GM18951 (cell line): ENCODE results near the gene ANKRD53.
"Not testable (repeated sequence)": the region's sequence is repeated elsewhere in the genome, so short reads cannot be mapped to it uniquely, and the experiment has no call there.

Experiments
- POLR2A ChIP-seq: IDR thresholded peaks from 4 replicates; pipeline ENCODE4 v1.6.1; 2011; ENCODE audit warnings: mild to moderate bottlenecking; ENCODE audit not compliant: insufficient read length, insufficient read depth; ENCODE audit errors: extremely low read depth
- in situ Hi-C: fragments of 300-500 bp; cut with MboI; formaldehyde crosslinking; loops from one replicate; pipeline ENCODE4 v1.12.0; 2022; ENCODE audit warnings: low sequenced_read_pairs, mixed read lengths, inconsistent platforms; ENCODE audit not compliant: unreplicated experiment

Gene ANKRD53

GRCh38 chr2:70992945-70993853 is 14.8 kb downstream of the ANKRD53 start:
- no peak for TF ChIP-seq POLR2A
- in situ Hi-C loops, result no loop called here

- no peak for TF ChIP-seq POLR2A
Observed at GRCh38 chr2:70994009-70994698, 15.7 kb downstream of the ANKRD53 start.

GRCh38 chr2:70994699-70995425 is 16.4 kb downstream of the ANKRD53 start, which contains the start of gene TEX261:
TEX261 (minus strand) TSS chr2:70994873; CDS start chr2:70994757, 116 bp downstream.
- in situ Hi-C loops, result no loop called here
- TF ChIP-seq POLR2A, result peak; percentile 80

More at GRCh38 chr2:70994009-70994698, 15.7 kb downstream of the ANKRD53 start:
- in situ Hi-C loops, result no loop called here

GRCh38 chr2:70995426-70995729 is 16.9 kb downstream of the ANKRD53 start:
- in situ Hi-C loops, result no loop called here
- no peak for TF ChIP-seq POLR2A

- in situ Hi-C loops, result not testable (repeated sequence)
Observed at GRCh38 chr2:70998885-70999284, 20.5 kb downstream of the ANKRD53 start.

- no peak for TF ChIP-seq POLR2A
Observed at GRCh38 chr2:70999362-70999761, 20.9 kb downstream of the ANKRD53 start.

GRCh38 chr2:70999931-71000330 is 21.5 kb downstream of the ANKRD53 start:
- in situ Hi-C loops, result not testable (repeated sequence)

More at GRCh38 chr2:70999362-70999761, 20.9 kb downstream of the ANKRD53 start:
- in situ Hi-C loops, result no loop called here

- in situ Hi-C loops, result no loop called here
- peak; percentile 41 for TF ChIP-seq POLR2A
Observed at GRCh38 chr2:71000780-71001591, 22.6 kb downstream of the ANKRD53 start.

- no peak for TF ChIP-seq POLR2A
- in situ Hi-C loops, result no loop called here
Observed at GRCh38 chr2:71001592-71001927, 23.1 kb downstream of the ANKRD53 start.

GRCh38 chr2:71001981-71002570 is 23.6 kb downstream of the ANKRD53 start:
- TF ChIP-seq POLR2A, result no peak
- in situ Hi-C loops, result no loop called here

GRCh38 chr2:71003396-71003795 is 25.0 kb downstream of the ANKRD53 start:
- in situ Hi-C loops, result no loop called here
- TF ChIP-seq POLR2A, result no peak

- no peak for TF ChIP-seq POLR2A
- in situ Hi-C loops, result no loop called here
Observed at GRCh38 chr2:71003966-71004755, 25.7 kb downstream of the ANKRD53 start.
